SK-N-SH treated with all-trans-retinoic acid at 6 μM for 48 hours (cell line): Measurements from ENCODE around the gene SUPT16H.

Experiments
- ATAC-seq: fragments of 200-7000 bp; cut with Tn5 transposase; 3 replicates; pipeline ENCODE4 v1.9.1; 2020; ENCODE audit warnings: mild to moderate bottlenecking, moderate library complexity
- ARNTL ChIP-seq: fragments of 450-650 bp; formaldehyde crosslinking; IDR thresholded peaks from 2 replicates; pipeline ENCODE4 v1.5.0; 2020; ENCODE audit warnings: low read depth, mild to moderate bottlenecking, moderate library complexity, borderline replicate concordance
- BACH2 ChIP-seq: fragments of 250-450 bp; sonication (Bioruptor Pico); IDR thresholded peaks from 2 replicates; pipeline ENCODE4 v1.9.0; 2021; ENCODE audit warnings: mild to moderate bottlenecking, borderline replicate concordance
- CREB5 ChIP-seq: fragments of 250-450 bp; sonication (Bioruptor Pico); IDR thresholded peaks from 2 replicates; pipeline ENCODE4 v1.5.1; 2020; ENCODE audit warnings: low read depth, mild to moderate bottlenecking, moderate library complexity
- CSDC2 ChIP-seq: fragments of 250-450 bp; sonication (Bioruptor Pico); IDR thresholded peaks from 2 replicates; pipeline ENCODE4 v1.5.0; 2020; ENCODE audit warnings: mild to moderate bottlenecking, moderate library complexity
- CSRNP3 ChIP-seq: fragments of 250-450 bp; sonication (Bioruptor Pico); IDR thresholded peaks from 2 replicates; pipeline ENCODE4 v1.5.1; 2021; ENCODE audit warnings: mild to moderate bottlenecking, moderate library complexity
- GLIS3 ChIP-seq: fragments of 250-450 bp; sonication (Bioruptor Pico); IDR thresholded peaks from 2 replicates; pipeline ENCODE4 v1.5.0; 2020; ENCODE audit warnings: mild to moderate bottlenecking, moderate library complexity
- ISL1 ChIP-seq: fragments of 250-450 bp; sonication (Bioruptor Pico); IDR thresholded peaks from 2 replicates; pipeline ENCODE4 v2.1.2; 2022; ENCODE audit warnings: mild to moderate bottlenecking, moderate library complexity
- OSR1 ChIP-seq: fragments of 250-450 bp; sonication (Bioruptor Pico); IDR thresholded peaks from 2 replicates; pipeline ENCODE4 v1.8.0; 2022; ENCODE audit warnings: moderate library complexity, mild to moderate bottlenecking, inconsistent platforms
- PATZ1 ChIP-seq: fragments of 250-450 bp; sonication (Bioruptor Pico); IDR thresholded peaks from 2 replicates; pipeline ENCODE4 v1.8.0; 2020; ENCODE audit warnings: mild to moderate bottlenecking, moderate library complexity, borderline replicate concordance
- POU6F1 ChIP-seq: fragments of 250-450 bp; sonication (Bioruptor Pico); IDR thresholded peaks from 2 replicates; pipeline ENCODE4 v1.8.0; 2021; ENCODE audit warnings: low read depth, mild to moderate bottlenecking, moderate library complexity, borderline replicate concordance
- PPARA ChIP-seq: fragments of 250-450 bp; sonication (Bioruptor Pico); IDR thresholded peaks from 2 replicates; pipeline ENCODE4 v1.5.0; 2020; ENCODE audit warnings: mild to moderate bottlenecking, borderline replicate concordance
- RARB ChIP-seq: fragments of 250-450 bp; sonication (Bioruptor Pico); IDR thresholded peaks from 2 replicates; pipeline ENCODE4 v1.8.0; 2021; ENCODE audit warnings: mild to moderate bottlenecking, moderate library complexity
- SNAI2 ChIP-seq: fragments of 250-450 bp; sonication (Bioruptor Pico); IDR thresholded peaks from 2 replicates; pipeline ENCODE4 v1.5.0; 2020; ENCODE audit warnings: mild to moderate bottlenecking, moderate library complexity
- TCF4 ChIP-seq: fragments of 250-450 bp; sonication (Bioruptor Pico); IDR thresholded peaks from 2 replicates; pipeline ENCODE4 v1.8.0; 2021; ENCODE audit warnings: mild to moderate bottlenecking, moderate library complexity, borderline replicate concordance
- TOX ChIP-seq: fragments of 250-450 bp; sonication (Bioruptor Pico); IDR thresholded peaks from 2 replicates; pipeline ENCODE4 v1.8.0; 2021; ENCODE audit warnings: mild to moderate bottlenecking, moderate library complexity, borderline replicate concordance
- TSHZ2 ChIP-seq: fragments of 250-450 bp; sonication (Bioruptor Pico); IDR thresholded peaks from 2 replicates; pipeline ENCODE4 v1.5.0; 2020; ENCODE audit warnings: mild to moderate bottlenecking, moderate library complexity
- ZC3H10 ChIP-seq: fragments of 250-450 bp; sonication (Bioruptor Pico); IDR thresholded peaks from 2 replicates; pipeline ENCODE4 v1.5.1; 2021; ENCODE audit warnings: mild to moderate bottlenecking, moderate library complexity
- ZFP30 ChIP-seq: fragments of 450-650 bp; formaldehyde crosslinking; IDR thresholded peaks from 2 replicates; pipeline ENCODE4 v1.5.0; 2022; ENCODE audit warnings: mild to moderate bottlenecking, moderate library complexity
- ZNF565 ChIP-seq: fragments of 450-650 bp; formaldehyde crosslinking; conservative IDR thresholded peaks from 2 replicates; pipeline ENCODE4 v1.5.0; 2020; ENCODE audit warnings: low read depth, mild to moderate bottlenecking, moderate library complexity
- ZNF70 ChIP-seq: fragments of 450-650 bp; formaldehyde crosslinking; IDR thresholded peaks from 2 replicates; pipeline ENCODE4 v1.5.0; 2020; ENCODE audit warnings: mild to moderate bottlenecking, moderate library complexity
- ZNF8 ChIP-seq: fragments of 450-650 bp; formaldehyde crosslinking; IDR thresholded peaks from 2 replicates; pipeline ENCODE4 v1.5.0; 2020; ENCODE audit warnings: mild to moderate bottlenecking, moderate library complexity

The SUPT16H gene

GRCh38 chr14:21369949-21370679, 13.7 kb downstream of the SUPT16H start:
- ATAC-seq, result no peak
- no peak for TF ChIP-seq TSHZ2
- TF ChIP-seq PATZ1 (CRISPR knock-in tag), result no peak
- no peak for TF ChIP-seq ARNTL (CRISPR knock-in tag)
- TF ChIP-seq ZFP30, result no peak
- TF ChIP-seq ZC3H10 (CRISPR knock-in tag), result no peak
- TF ChIP-seq TCF4 (CRISPR knock-in tag), result no peak
- TF ChIP-seq CSRNP3 (CRISPR knock-in tag), result no peak
- no peak for TF ChIP-seq PPARA (CRISPR knock-in tag)
- TF ChIP-seq SNAI2 (CRISPR knock-in tag), result no peak
- TF ChIP-seq CSDC2 (CRISPR knock-in tag), result no peak
- TF ChIP-seq RARB (CRISPR knock-in tag), result no peak
- TF ChIP-seq ZNF70 (CRISPR knock-in tag), result no peak
- no peak for TF ChIP-seq OSR1 (CRISPR knock-in tag)
- TF ChIP-seq ZNF565 (CRISPR knock-in tag), result no peak
- no peak for TF ChIP-seq CREB5 (CRISPR knock-in tag)
- TF ChIP-seq TOX, result no peak
- TF ChIP-seq, all 23 proteins: peak for 0

- TF ChIP-seq TSHZ2 (no peak), CSDC2 (CRISPR knock-in tag) (no peak), ZC3H10 (CRISPR knock-in tag) (no peak), GLIS3 (CRISPR knock-in tag) (no peak), ZNF565 (CRISPR knock-in tag) (no peak), ZNF8 (CRISPR knock-in tag) (no peak), ISL1 (CRISPR knock-in tag) (no peak), TOX (no peak), ZNF70 (CRISPR knock-in tag) (no peak)
- no peak for ATAC-seq
Measured at GRCh38 chr14:21367582-21368144, 16.2 kb downstream of the SUPT16H start.

GRCh38 chr14:21356511-21356910, 27.3 kb downstream of the SUPT16H start:
- no peak for ATAC-seq
- no peak for TF ChIP-seq BACH2
- no peak for TF ChIP-seq ZC3H10 (CRISPR knock-in tag)
- TF ChIP-seq ARNTL (CRISPR knock-in tag), result no peak
- TF ChIP-seq POU6F1 (CRISPR knock-in tag), result no peak
- TF ChIP-seq ZNF70 (CRISPR knock-in tag), result no peak
- no peak for TF ChIP-seq RARB (CRISPR knock-in tag)
- TF ChIP-seq ZFP30, result no peak
- TF ChIP-seq PPARA (CRISPR knock-in tag), result no peak
- no peak for TF ChIP-seq OSR1 (CRISPR knock-in tag)
- no peak for TF ChIP-seq CREB5 (CRISPR knock-in tag)
- TF ChIP-seq GLIS3 (CRISPR knock-in tag), result no peak
- no peak for TF ChIP-seq CSDC2 (CRISPR knock-in tag)
- no peak for TF ChIP-seq ISL1 (CRISPR knock-in tag)
